WTC11 (cell line): ENCODE results near the gene HOXC5. TPM values are rescaled to one million over a fixed set of nuclear protein-coding genes. Genes with fewer than 3 reads are reported as not detected.

Source experiments
- ATAC-seq: fragments of 200-7000 bp; cut with Tn5 transposase; 2 replicates; pipeline ENCODE4 v1.10.0; 2021; ENCODE audit warnings: mild to moderate bottlenecking, moderate library complexity
- CTCF ChIA-PET: fragments of 300-600 bp; sonication (Branson Sonifier 250); formaldehyde crosslinking; loops from one replicate; lab custom pipeline; 2021; ENCODE audit warnings: antibody characterized with exemption; lab: Charles Lee
- POLR2A ChIA-PET: fragments of 350-600 bp; sonication (Branson Sonifier 250); formaldehyde crosslinking; loops from one replicate; lab custom pipeline; 2021; ENCODE audit warnings: antibody characterized with exemption; lab: Charles Lee
- DNase-seq: peaks from one replicate; pipeline ENCODE4 v3.0.0; 2021; ENCODE audit warnings: low spot score
- H3K27ac Mint-ChIP-seq: 2 replicates; pipeline ENCODE4 v1.8.0; 2021; ENCODE audit warnings: mixed read lengths
- H3K27me3 Mint-ChIP-seq: 2 replicates; pipeline ENCODE4 v1.8.0; 2021; ENCODE audit warnings: low read depth, mild to moderate bottlenecking, moderate library complexity, mixed read lengths
- H3K36me3 Mint-ChIP-seq: 2 replicates; pipeline ENCODE4 v1.8.0; 2021; ENCODE audit warnings: mixed read lengths
- H3K4me1 Mint-ChIP-seq: 2 replicates; pipeline ENCODE4 v1.8.0; 2022; ENCODE audit warnings: mixed read lengths
- H3K4me3 Mint-ChIP-seq: 2 replicates; pipeline ENCODE4 v1.8.0; 2021; ENCODE audit warnings: mild to moderate bottlenecking, moderate library complexity, mixed read lengths
- H3K9me3 Mint-ChIP-seq: 2 replicates; pipeline ENCODE4 v1.8.0; 2021; ENCODE audit warnings: mixed read lengths
- ETV6 ChIP-seq: sonication (generic); formaldehyde crosslinking; IDR thresholded peaks from 2 replicates; pipeline ENCODE4 v1.8.1; 2022; ENCODE audit warnings: mild to moderate bottlenecking, missing genetic modification reagents
- FOXK1 ChIP-seq: sonication (generic); formaldehyde crosslinking; IDR thresholded peaks from 2 replicates; pipeline ENCODE4 v1.8.0; 2022; ENCODE audit warnings: mild to moderate bottlenecking, moderate library complexity, missing genetic modification reagents
- MYBL2 ChIP-seq: sonication (generic); formaldehyde crosslinking; IDR thresholded peaks from 2 replicates; pipeline ENCODE4 v1.8.1; 2023; ENCODE audit warnings: mild to moderate bottlenecking, moderate library complexity, missing genetic modification reagents
- NR1H2 ChIP-seq: sonication (generic); formaldehyde crosslinking; IDR thresholded peaks from 2 replicates; pipeline ENCODE4 v1.9.0; 2021; ENCODE audit warnings: mild to moderate bottlenecking, moderate library complexity, missing genetic modification reagents
- SMAD3 ChIP-seq: sonication (generic); formaldehyde crosslinking; IDR thresholded peaks from 2 replicates; pipeline ENCODE4 v1.8.0; 2022; ENCODE audit warnings: missing genetic modification reagents, mild to moderate bottlenecking, borderline replicate concordance
- TP53 ChIP-seq: sonication (generic); formaldehyde crosslinking; IDR thresholded peaks from 2 replicates; pipeline ENCODE4 v1.8.1; 2023; ENCODE audit warnings: mild to moderate bottlenecking, missing genetic modification reagents
- ZNF121 ChIP-seq: sonication (generic); formaldehyde crosslinking; IDR thresholded peaks from 2 replicates; pipeline ENCODE4 v1.8.0; 2023; ENCODE audit warnings: missing genetic modification reagents
- ZNF423 ChIP-seq: fragments of 250-450 bp; sonication (Bioruptor Pico); IDR thresholded peaks from 2 replicates; pipeline ENCODE4 v2.1.2; 2022; ENCODE audit warnings: mild to moderate bottlenecking, moderate library complexity
- total RNA-seq: library from RNA; stranded (reverse); gene quantifications from 3 replicates; pipeline ENCODE4 v1.2.3, GENCODE V29; 2021
- TF ChIP-seq, protein P1 (sequence below): fragments of 250-450 bp; sonication (Bioruptor Pico); conservative IDR thresholded peaks from 2 replicates; pipeline ENCODE4 v1.9.0; 2021; ENCODE audit warnings: mild to moderate bottlenecking
- TF ChIP-seq, protein P2 (sequence below): sonication (generic); formaldehyde crosslinking; conservative IDR thresholded peaks from 2 replicates; pipeline ENCODE4 v1.8.1; 2022; ENCODE audit warnings: mild to moderate bottlenecking, missing genetic modification reagents
- TF ChIP-seq, protein P3 (sequence below): sonication (generic); formaldehyde crosslinking; IDR thresholded peaks from 2 replicates; pipeline ENCODE4 v1.8.1; 2022; ENCODE audit warnings: low read depth, missing genetic modification reagents, borderline replicate concordance
- TF ChIP-seq, protein P4 (sequence below): sonication (generic); formaldehyde crosslinking; IDR thresholded peaks from 2 replicates; pipeline ENCODE4 v1.8.1; 2022; ENCODE audit warnings: mild to moderate bottlenecking, moderate library complexity, missing genetic modification reagents
- TF ChIP-seq, protein P5 (sequence below): sonication (generic); formaldehyde crosslinking; IDR thresholded peaks from 2 replicates; pipeline ENCODE4 v1.8.1; 2023; ENCODE audit warnings: mild to moderate bottlenecking, missing genetic modification reagents, moderate library complexity
- TF ChIP-seq, protein P6 (sequence below): fragments of 250-450 bp; sonication (Bioruptor Pico); IDR thresholded peaks from 2 replicates; pipeline ENCODE4 v1.8.0; 2021; ENCODE audit warnings: mild to moderate bottlenecking
- TF ChIP-seq, protein P7 (sequence below): fragments of 200-600 bp; IDR thresholded peaks from 2 replicates; pipeline ENCODE4 v1.8.0; 2022; ENCODE audit warnings: antibody characterized with exemption
- TF ChIP-seq, protein P8 (sequence below): fragments of 250-450 bp; sonication (Bioruptor Pico); IDR thresholded peaks from 2 replicates; pipeline ENCODE4 v1.9.0; 2021; ENCODE audit warnings: mild to moderate bottlenecking
- TF ChIP-seq, protein P9 (sequence below): sonication (generic); formaldehyde crosslinking; IDR thresholded peaks from 2 replicates; pipeline ENCODE4 v1.8.0; 2022; ENCODE audit warnings: mild to moderate bottlenecking, missing genetic modification reagents

Gene HOXC5
- total RNA-seq, 1 experiment from 2014 or later = not detected

DNA sequence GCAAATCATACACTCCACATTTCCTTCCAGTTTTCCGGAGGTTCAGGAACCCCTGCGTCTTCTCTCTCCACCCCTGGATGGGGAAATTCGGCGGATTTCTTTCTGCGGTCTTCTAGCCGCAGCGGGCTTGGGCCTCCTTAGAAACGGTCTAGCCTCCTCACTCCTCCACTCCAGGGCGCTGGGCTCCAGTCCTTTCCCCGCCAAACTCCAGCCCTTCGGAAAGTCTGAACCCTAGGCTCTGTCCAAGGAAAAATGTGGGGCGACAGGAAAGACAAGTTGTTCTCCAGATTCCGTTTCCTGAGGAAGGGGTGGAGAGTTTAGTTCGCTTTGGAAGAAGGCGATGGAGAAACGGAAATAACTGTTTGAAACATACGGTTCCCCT, 49.3 kb upstream of the HOXC5 start (continued):
- TF ChIP-seq ZNF423 (no peak), NR1H2 (CRISPR knock-in tag) (no peak), FOXK1 (CRISPR knock-in tag) (no peak), ZNF121 (no peak), TP53 (CRISPR knock-in tag) (no peak)
- TF ChIP-seq, protein P1, sequence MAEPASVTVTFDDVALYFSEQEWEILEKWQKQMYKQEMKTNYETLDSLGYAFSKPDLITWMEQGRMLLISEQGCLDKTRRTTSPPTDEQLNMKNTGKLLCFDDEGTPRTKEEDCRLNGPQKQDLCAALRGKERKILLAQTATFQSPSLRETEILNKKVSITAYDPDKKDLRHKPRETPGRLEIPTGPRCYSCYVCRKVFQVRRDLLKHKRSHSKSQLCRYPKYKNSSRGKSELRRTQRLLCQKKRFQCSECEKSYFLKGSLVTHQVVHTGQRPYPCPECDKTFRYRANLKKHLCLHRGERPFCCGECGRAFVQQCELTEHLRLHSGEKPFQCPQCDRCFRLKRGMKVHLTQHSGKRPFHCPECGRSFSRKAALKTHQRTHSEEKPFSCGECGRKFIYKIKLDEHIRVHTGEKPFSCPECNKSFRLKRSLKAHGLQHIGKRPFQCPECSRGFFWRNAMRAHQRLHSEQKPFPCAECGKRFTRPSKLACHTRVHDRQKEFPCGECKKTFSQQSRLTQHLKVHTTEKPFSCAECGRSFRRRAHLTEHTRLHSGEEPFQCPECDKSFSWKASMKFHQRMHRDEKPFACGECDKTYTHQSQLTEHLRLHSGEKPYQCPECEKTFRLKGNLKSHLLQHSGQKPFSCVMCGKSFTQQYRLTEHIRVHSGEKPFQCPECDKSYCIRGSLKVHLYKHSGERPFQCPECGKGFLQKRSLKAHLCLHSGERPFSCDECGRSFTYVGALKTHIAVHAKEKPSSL (CRISPR knock-in tag) = no peak
- TF ChIP-seq, protein P2, sequence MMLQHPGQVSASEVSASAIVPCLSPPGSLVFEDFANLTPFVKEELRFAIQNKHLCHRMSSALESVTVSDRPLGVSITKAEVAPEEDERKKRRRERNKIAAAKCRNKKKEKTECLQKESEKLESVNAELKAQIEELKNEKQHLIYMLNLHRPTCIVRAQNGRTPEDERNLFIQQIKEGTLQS (CRISPR knock-in tag) = no peak
- TF ChIP-seq, protein P3, sequence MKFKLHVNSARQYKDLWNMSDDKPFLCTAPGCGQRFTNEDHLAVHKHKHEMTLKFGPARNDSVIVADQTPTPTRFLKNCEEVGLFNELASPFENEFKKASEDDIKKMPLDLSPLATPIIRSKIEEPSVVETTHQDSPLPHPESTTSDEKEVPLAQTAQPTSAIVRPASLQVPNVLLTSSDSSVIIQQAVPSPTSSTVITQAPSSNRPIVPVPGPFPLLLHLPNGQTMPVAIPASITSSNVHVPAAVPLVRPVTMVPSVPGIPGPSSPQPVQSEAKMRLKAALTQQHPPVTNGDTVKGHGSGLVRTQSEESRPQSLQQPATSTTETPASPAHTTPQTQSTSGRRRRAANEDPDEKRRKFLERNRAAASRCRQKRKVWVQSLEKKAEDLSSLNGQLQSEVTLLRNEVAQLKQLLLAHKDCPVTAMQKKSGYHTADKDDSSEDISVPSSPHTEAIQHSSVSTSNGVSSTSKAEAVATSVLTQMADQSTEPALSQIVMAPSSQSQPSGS (CRISPR knock-in tag) = no peak

DNA sequence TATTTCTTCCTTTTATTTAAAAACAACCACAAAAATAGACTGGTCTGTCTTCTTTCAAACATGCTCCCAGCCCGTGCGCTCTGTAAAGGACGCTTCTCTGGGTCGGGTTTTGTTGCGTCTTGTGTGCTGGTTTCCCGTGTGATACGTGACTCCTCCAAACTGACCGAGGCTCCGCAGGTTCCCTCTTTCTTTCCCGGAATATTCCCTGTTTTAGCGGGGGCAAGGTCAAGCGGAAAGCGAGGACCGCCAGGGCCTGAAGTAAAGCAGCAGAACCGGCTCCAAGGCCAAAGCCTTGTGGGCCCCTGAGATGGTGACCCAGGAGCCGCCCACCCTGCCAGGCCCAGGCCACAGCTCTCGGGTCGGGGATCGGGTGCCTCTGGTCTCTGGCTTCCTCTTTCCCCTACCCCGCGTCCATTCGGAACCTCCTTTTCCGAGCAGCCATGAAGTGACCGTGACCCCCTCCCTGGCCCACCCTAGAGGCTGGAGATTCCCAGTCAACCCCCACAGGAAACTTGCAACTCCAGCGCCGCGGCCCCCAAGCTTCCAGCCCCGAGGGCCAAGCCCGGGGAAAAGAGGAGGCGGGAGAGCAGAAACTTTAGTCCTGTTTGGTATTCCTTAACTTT, 48.8 kb upstream of the HOXC5 start:
- ATAC-seq = no peak
- Mint-ChIP-seq H3K27ac (no peak overlapping the region), H3K36me3 (no peaks in the 10 kb centered on the region), H3K27me3 (peaks cover 100% of the 10 kb centered on the region), H3K9me3 (no peaks in the 10 kb centered on the region), H3K4me3 (no peak overlapping the region; the same call in 1 of the 2 replicates), H3K4me1 (peaks cover 26% of the 10 kb centered on the region)
- ChIA-PET CTCF (interaction anchor here (0.6 to 5.1 kb wide), 17 partner anchors 8 to 241 kb away, joined by 3 to 43 read pairs (median 8); partner anchors contain the start of genes HOXC13, HOXC5, HOXC6 and HOXC8), POLR2A (no interaction called here)
- no peak for DNase-seq
- no peak for TF ChIP-seq MYBL2 (CRISPR knock-in tag)

DNA sequence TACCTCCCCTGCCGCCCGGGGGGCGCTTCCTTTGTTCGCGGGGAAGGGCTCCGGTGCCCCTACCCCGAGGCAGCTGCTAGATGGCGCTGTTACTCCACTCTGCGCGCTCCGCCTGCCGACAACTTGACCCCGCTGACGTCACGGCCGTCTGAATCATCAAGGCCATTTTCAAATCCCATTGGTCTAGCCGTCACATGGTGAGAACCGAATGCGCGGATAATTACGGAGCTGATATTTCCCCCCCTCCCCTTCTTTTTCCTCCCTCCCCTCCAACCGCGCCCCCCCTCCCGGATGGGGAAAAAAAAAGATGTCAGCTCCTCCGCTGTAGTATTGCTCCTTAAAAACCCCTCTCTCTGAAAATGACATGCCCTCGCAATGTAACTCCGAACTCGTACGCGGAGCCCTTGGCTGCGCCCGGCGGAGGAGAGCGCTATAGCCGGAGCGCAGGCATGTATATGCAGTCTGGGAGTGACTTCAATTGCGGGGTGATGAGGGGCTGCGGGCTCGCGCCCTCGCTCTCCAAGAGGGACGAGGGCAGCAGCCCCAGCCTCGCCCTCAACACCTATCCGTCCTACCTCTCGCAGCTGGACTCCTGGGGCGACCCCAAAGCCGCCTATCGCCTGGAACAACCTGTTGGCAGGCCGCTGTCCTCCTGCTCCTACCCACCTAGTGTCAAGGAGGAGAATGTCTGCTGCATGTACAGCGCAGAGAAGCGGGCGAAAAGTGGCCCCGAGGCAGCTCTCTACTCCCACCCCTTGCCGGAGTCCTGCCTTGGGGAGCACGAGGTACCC, 47.8 kb upstream of the HOXC5 start, which contains the start of gene HOXC10:
HOXC10 (plus strand) TSS at position 246 of the 791 bp plus-strand sequence; CDS start at position 360, 114 bp downstream.
- H3K4me3 Mint-ChIP-seq = peak within 1 kb of the TSS; percentile 52
- ChIA-PET CTCF (interaction anchor here (0.5 to 5.1 kb wide), 35 partner anchors 9 to 341 kb away, joined by 3 to 43 read pairs (median 5); partner anchors contain the start of genes HOXC12, HOXC13, HOXC5 and HOXC6), POLR2A (interaction anchor here (0.9 kb wide), 1 partner anchor 31 kb away, joined by 3 read pairs; no protein-coding TSS in a partner anchor)
- peaks cover 33% of the 10 kb centered on the region for H3K4me1 Mint-ChIP-seq
- H3K9me3 Mint-ChIP-seq = no peaks in the 10 kb centered on the region
- H3K27me3 Mint-ChIP-seq = peaks cover 100% of the 10 kb centered on the region
- DNase-seq (peak; percentile 95), ATAC-seq (peak; percentile 56)
- no peak within 1 kb of the TSS for H3K27ac Mint-ChIP-seq
- H3K36me3 Mint-ChIP-seq = no peaks in the 10 kb centered on the region
- TF ChIP-seq ETV6 (CRISPR knock-in tag) = 0 out of 2 replicates have a peak, but pooled peaks have one; percentile 23
- TF ChIP-seq, protein P4, sequence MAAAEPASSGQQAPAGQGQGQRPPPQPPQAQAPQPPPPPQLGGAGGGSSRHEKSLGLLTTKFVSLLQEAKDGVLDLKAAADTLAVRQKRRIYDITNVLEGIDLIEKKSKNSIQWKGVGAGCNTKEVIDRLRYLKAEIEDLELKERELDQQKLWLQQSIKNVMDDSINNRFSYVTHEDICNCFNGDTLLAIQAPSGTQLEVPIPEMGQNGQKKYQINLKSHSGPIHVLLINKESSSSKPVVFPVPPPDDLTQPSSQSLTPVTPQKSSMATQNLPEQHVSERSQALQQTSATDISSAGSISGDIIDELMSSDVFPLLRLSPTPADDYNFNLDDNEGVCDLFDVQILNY (CRISPR knock-in tag) = no peak
- TF ChIP-seq, protein P5, sequence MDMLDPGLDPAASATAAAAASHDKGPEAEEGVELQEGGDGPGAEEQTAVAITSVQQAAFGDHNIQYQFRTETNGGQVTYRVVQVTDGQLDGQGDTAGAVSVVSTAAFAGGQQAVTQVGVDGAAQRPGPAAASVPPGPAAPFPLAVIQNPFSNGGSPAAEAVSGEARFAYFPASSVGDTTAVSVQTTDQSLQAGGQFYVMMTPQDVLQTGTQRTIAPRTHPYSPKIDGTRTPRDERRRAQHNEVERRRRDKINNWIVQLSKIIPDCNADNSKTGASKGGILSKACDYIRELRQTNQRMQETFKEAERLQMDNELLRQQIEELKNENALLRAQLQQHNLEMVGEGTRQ (CRISPR knock-in tag) = peak; percentile 74
- TF ChIP-seq, protein P6, sequence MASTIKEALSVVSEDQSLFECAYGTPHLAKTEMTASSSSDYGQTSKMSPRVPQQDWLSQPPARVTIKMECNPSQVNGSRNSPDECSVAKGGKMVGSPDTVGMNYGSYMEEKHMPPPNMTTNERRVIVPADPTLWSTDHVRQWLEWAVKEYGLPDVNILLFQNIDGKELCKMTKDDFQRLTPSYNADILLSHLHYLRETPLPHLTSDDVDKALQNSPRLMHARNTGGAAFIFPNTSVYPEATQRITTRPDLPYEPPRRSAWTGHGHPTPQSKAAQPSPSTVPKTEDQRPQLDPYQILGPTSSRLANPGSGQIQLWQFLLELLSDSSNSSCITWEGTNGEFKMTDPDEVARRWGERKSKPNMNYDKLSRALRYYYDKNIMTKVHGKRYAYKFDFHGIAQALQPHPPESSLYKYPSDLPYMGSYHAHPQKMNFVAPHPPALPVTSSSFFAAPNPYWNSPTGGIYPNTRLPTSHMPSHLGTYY = no peak
- no peak for TF ChIP-seq SMAD3 (CRISPR knock-in tag)
- TF ChIP-seq, protein P7, sequence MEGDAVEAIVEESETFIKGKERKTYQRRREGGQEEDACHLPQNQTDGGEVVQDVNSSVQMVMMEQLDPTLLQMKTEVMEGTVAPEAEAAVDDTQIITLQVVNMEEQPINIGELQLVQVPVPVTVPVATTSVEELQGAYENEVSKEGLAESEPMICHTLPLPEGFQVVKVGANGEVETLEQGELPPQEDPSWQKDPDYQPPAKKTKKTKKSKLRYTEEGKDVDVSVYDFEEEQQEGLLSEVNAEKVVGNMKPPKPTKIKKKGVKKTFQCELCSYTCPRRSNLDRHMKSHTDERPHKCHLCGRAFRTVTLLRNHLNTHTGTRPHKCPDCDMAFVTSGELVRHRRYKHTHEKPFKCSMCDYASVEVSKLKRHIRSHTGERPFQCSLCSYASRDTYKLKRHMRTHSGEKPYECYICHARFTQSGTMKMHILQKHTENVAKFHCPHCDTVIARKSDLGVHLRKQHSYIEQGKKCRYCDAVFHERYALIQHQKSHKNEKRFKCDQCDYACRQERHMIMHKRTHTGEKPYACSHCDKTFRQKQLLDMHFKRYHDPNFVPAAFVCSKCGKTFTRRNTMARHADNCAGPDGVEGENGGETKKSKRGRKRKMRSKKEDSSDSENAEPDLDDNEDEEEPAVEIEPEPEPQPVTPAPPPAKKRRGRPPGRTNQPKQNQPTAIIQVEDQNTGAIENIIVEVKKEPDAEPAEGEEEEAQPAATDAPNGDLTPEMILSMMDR = peak; percentile 76
- TF ChIP-seq, protein P8, sequence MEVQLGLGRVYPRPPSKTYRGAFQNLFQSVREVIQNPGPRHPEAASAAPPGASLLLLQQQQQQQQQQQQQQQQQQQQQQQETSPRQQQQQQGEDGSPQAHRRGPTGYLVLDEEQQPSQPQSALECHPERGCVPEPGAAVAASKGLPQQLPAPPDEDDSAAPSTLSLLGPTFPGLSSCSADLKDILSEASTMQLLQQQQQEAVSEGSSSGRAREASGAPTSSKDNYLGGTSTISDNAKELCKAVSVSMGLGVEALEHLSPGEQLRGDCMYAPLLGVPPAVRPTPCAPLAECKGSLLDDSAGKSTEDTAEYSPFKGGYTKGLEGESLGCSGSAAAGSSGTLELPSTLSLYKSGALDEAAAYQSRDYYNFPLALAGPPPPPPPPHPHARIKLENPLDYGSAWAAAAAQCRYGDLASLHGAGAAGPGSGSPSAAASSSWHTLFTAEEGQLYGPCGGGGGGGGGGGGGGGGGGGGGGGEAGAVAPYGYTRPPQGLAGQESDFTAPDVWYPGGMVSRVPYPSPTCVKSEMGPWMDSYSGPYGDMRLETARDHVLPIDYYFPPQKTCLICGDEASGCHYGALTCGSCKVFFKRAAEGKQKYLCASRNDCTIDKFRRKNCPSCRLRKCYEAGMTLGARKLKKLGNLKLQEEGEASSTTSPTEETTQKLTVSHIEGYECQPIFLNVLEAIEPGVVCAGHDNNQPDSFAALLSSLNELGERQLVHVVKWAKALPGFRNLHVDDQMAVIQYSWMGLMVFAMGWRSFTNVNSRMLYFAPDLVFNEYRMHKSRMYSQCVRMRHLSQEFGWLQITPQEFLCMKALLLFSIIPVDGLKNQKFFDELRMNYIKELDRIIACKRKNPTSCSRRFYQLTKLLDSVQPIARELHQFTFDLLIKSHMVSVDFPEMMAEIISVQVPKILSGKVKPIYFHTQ (CRISPR knock-in tag) = no peak
- TF ChIP-seq, protein P9, sequence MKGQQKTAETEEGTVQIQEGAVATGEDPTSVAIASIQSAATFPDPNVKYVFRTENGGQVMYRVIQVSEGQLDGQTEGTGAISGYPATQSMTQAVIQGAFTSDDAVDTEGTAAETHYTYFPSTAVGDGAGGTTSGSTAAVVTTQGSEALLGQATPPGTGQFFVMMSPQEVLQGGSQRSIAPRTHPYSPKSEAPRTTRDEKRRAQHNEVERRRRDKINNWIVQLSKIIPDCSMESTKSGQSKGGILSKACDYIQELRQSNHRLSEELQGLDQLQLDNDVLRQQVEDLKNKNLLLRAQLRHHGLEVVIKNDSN = peak; percentile 74
